ENCODE results near the gene CAMK1D.

- TF ChIP-seq FOXM1 (IDR thresholded peaks at IDR 0.05; ENCODE audit: low read depth) (no peak), CTCF (IDR thresholded peaks at IDR 0.05) (no peak), TAF1 (IDR thresholded peaks at IDR 0.05; ENCODE audit: borderline replicate concordance, low read depth, low read length) (no peak), EZH2phosphoT487 (IDR thresholded peaks at IDR 0.05; ENCODE audit: borderline replicate concordance, low read depth) (no peak), YY1 (IDR thresholded peaks at IDR 0.05; ENCODE audit: low read depth) (no peak), TEAD4 (IDR thresholded peaks at IDR 0.05; ENCODE audit: borderline replicate concordance, insufficient read depth) (no peak), USF1 (IDR thresholded peaks at IDR 0.05; ENCODE audit: borderline replicate concordance, low read depth) (no peak), USF2 (IDR thresholded peaks at IDR 0.05; ENCODE audit: borderline replicate concordance, low read depth, low read length) (no peak), RCOR1 (IDR thresholded peaks at IDR 0.05; ENCODE audit: low read length) (no peak), CHD2 (IDR thresholded peaks at IDR 0.05; ENCODE audit: low read length, partially characterized antibody) (no peak)
These were observed 352.9 kb downstream of the CAMK1D start for GRCh38 chr10:12702215-12702770.

All from SK-N-SH (cell line).